Posterior vena cava (tissue), 2 donors: ENCODE data around the gene MBOAT2. TPM values are rescaled to one million over a fixed set of nuclear protein-coding genes. Genes with fewer than 3 reads are reported as not detected.

Experiments used
- DNase-seq: peaks from one replicate; pipeline ENCODE4 v3.0.0-alpha.2; 2020; ENCODE audit warnings: low spot score
- intact Hi-C, 2 donors: fragments of 100-400 bp; cut with DNase I; formaldehyde crosslinking; loops; one replicate each; pipeline versions ENCODE4 v1.14.1 to v1.14.2; 2022 to 2023
- total RNA-seq, 2 donors: library from RNA; stranded (reverse); fragmentation: NEBNext Ultra II Directional; extraction: Animal tissue kit (Norgen Biotek cat#: 25700); gene quantifications; one replicate each; pipeline ENCODE4 v1.2.1, GENCODE V29; 2021
- donor health status: DM: yes; HTN: yes; CAD: no.
- donor health status: DM: yes; HTN: yes; CAD: no.

MBOAT2 gene
- total RNA-seq, 2 donors from 2014 or later = 9.4 to 16.1 TPM

- DNase-seq = no peak
- intact Hi-C loops = no loop called here
Observed at GRCh38 chr2:8848328-8849100, 155.0 kb downstream of the MBOAT2 start.

- intact Hi-C loops = no loop called here
- no peak for DNase-seq
Observed at GRCh38 chr2:8847400-8847799, 156.1 kb downstream of the MBOAT2 start.

- DNase-seq = no peak
- intact Hi-C loops = no loop called here
Observed at GRCh38 chr2:8841932-8842331, 161.6 kb downstream of the MBOAT2 start.

GRCh38 chr2:8840475-8841091, 162.9 kb downstream of the MBOAT2 start:
- DNase-seq = no peak
- intact Hi-C loops = no loop called here

- no peak for DNase-seq
- intact Hi-C loops = no loop called here
Observed at GRCh38 chr2:8839189-8839965, 164.1 kb downstream of the MBOAT2 start.

GRCh38 chr2:8837795-8838140, 165.7 kb downstream of the MBOAT2 start:
- intact Hi-C loops = no loop called here
- no peak for DNase-seq

GRCh38 chr2:8836971-8837794, 166.3 kb downstream of the MBOAT2 start, which contains the start of gene KIDINS220:
KIDINS220 (minus strand) TSS chr2:8837613; CDS start chr2:8827093, 10,520 bp downstream.
- DNase-seq = peak; percentile 95
- intact Hi-C loops = no loop called here

- intact Hi-C loops = no loop called here
- no peak for DNase-seq
Observed at GRCh38 chr2:8835279-8835678, 168.2 kb downstream of the MBOAT2 start.

GRCh38 chr2:8833853-8834252, 169.6 kb downstream of the MBOAT2 start:
- intact Hi-C loops = no loop called here
- DNase-seq = no peak

- intact Hi-C loops = no loop called here
- no peak for DNase-seq
Observed at GRCh38 chr2:8831516-8831915, 172.0 kb downstream of the MBOAT2 start.

- intact Hi-C loops = no loop called here
- no peak for DNase-seq
Observed at GRCh38 chr2:8827729-8828128, 175.8 kb downstream of the MBOAT2 start.

- intact Hi-C loops = no loop called here
- no peak for DNase-seq
Observed at GRCh38 chr2:8822218-8822617, 181.3 kb downstream of the MBOAT2 start.

- no peak for DNase-seq
- intact Hi-C loops = no loop called here
Observed at GRCh38 chr2:8821276-8822217, 181.9 kb downstream of the MBOAT2 start.

- intact Hi-C loops = no loop called here
- no peak for DNase-seq
Observed at GRCh38 chr2:8819948-8820347, 183.5 kb downstream of the MBOAT2 start.

- DNase-seq = no peak
- intact Hi-C loops = no loop called here
Observed at GRCh38 chr2:8819194-8819593, 184.3 kb downstream of the MBOAT2 start.

GRCh38 chr2:8817221-8817620, 186.3 kb downstream of the MBOAT2 start:
- intact Hi-C loops = no loop called here
- no peak for DNase-seq

GRCh38 chr2:8806885-8807704, 196.4 kb downstream of the MBOAT2 start:
- no peak for DNase-seq
- intact Hi-C loops = no loop called here
